Endothelial cell of umbilical vein (primary cell): ENCODE measurements around the gene WRNIP1. TPM values are rescaled to one million over a fixed set of nuclear protein-coding genes. Genes with fewer than 3 reads are reported as not detected.

ENCODE experiments used
- BruUV-seq: library from RNA; stranded (reverse); fragments of 400-500 nt; replicated peaks from 2 replicates; lab custom pipeline; 2021; lab: Mats Ljungman, UMichigan
- CTCF ChIA-PET: fragments of 300-600, 350-600 bp; sonication (Branson Sonifier 250); formaldehyde crosslinking; loops from one replicate; lab custom pipeline; 2021; ENCODE audit warnings: antibody characterized with exemption, inconsistent platforms; lab: Charles Lee
- POLR2A ChIA-PET: fragments of 300-600, 350-600 bp; sonication (Branson Sonifier 250); formaldehyde crosslinking; loops from one replicate; lab custom pipeline; 2021; ENCODE audit warnings: antibody characterized with exemption, inconsistent platforms; lab: Charles Lee
- DNase-seq: peaks from one replicate; pipeline ENCODE4 v3.0.0-alpha.2; 2011; ENCODE audit warnings: low read depth, low spot score
- FAIRE-seq: peaks from 2 replicates; lab custom pipeline; 2011; peaks lifted over from hg19 to GRCh38; lab: Jason Lieb, UNC
- H2AFZ ChIP-seq: 2 replicates; pipeline ENCODE4 v1.6.0; 2012; ENCODE audit warnings: low read depth, low read length, control low read depth, inconsistent platforms
- H3K27ac ChIP-seq: 2 replicates; pipeline ENCODE4 v1.5.1; 2011; ENCODE audit warnings: low read depth, mild to moderate bottlenecking, control low read depth, low read length, moderate library complexity; ENCODE audit not compliant: insufficient read depth
- H3K27me3 ChIP-seq, 2 experiments: 2 replicates each; pipeline versions ENCODE4 v1.6.0 to v1.6.1; 2011; ENCODE audit warnings: low read length in 2 of 2, mixed read lengths in 1 of 2; ENCODE audit not compliant: control insufficient read depth in 2 of 2, insufficient read depth in 2 of 2
- H3K36me3 ChIP-seq, 2 experiments: 2 replicates in 1 of 2; 3 replicates in 1 of 2; pipeline ENCODE4 v1.5.1; 2011; ENCODE audit warnings: low read length in 2 of 2, mild to moderate bottlenecking in 1 of 2, moderate library complexity in 1 of 2; ENCODE audit not compliant: control insufficient read depth in 2 of 2, insufficient read depth in 2 of 2; ENCODE audit errors: extremely low read depth in 1 of 2
- H3K4me1 ChIP-seq: 3 replicates; pipeline ENCODE4 v1.5.1; 2011; ENCODE audit warnings: mild to moderate bottlenecking, low read length; ENCODE audit not compliant: control insufficient read depth, insufficient read depth; ENCODE audit errors: extremely low read depth
- H3K4me2 ChIP-seq: 2 replicates; pipeline ENCODE4 v1.6.1; 2011; ENCODE audit warnings: low read length, control low read depth, mixed read lengths; ENCODE audit not compliant: insufficient read depth
- H3K4me3 ChIP-seq, 3 experiments: fragments of 200-600 bp in 1 of 3; sonication (generic), shearing (Covaris generic) in 1 of 3; replicated peaks in 1 of 3; 2 replicates each; pipeline ENCODE4 v1.5.1; 2011 to 2016; ENCODE audit warnings: control low read depth in 3 of 3, low read length in 3 of 3, mild to moderate bottlenecking in 2 of 3, inconsistent platforms in 1 of 3, low read depth in 1 of 3, moderate library complexity in 1 of 3; ENCODE audit not compliant: insufficient read depth in 1 of 3
- H3K79me2 ChIP-seq: 2 replicates; pipeline ENCODE4 v1.6.0; 2012; ENCODE audit warnings: low read length, inconsistent platforms; ENCODE audit not compliant: control insufficient read depth, insufficient read depth
- H3K9ac ChIP-seq: replicated peaks from 2 replicates; pipeline ENCODE3; 2011; ENCODE audit warnings: low read length, control low read depth; ENCODE audit not compliant: insufficient read depth; ENCODE audit errors: extremely low read depth
- H3K9me1 ChIP-seq: replicated peaks from 3 replicates; pipeline ENCODE4 v1.6.0; 2011; ENCODE audit warnings: mild to moderate bottlenecking, low read length; ENCODE audit not compliant: control insufficient read depth, insufficient read depth; ENCODE audit errors: extremely low read depth
- H3K9me3 ChIP-seq: replicated peaks from 2 replicates; pipeline ENCODE4 v1.5.1; 2012; ENCODE audit warnings: low read length, inconsistent platforms; ENCODE audit not compliant: control insufficient read depth, insufficient read depth
- H4K20me1 ChIP-seq: replicated peaks from 2 replicates; pipeline ENCODE3; 2011; ENCODE audit warnings: mild to moderate bottlenecking, low read length; ENCODE audit not compliant: control insufficient read depth, insufficient read depth; ENCODE audit errors: extremely low read depth
- CTCF ChIP-seq, 2 donors: IDR thresholded peaks; 1 replicate in 1 of 2; 2 replicates in 1 of 2; pipeline ENCODE4 v1.5.1; 2011; ENCODE audit warnings: low read length in 2 of 2, mild to moderate bottlenecking in 2 of 2, moderate library complexity in 2 of 2, control low read depth in 1 of 2, inconsistent platforms in 1 of 2, low read depth in 1 of 2; ENCODE audit not compliant: insufficient read depth in 1 of 2; ENCODE audit errors: extremely low read depth in 1 of 2
- EZH2 ChIP-seq: IDR thresholded peaks from 2 replicates; pipeline ENCODE4 v1.6.1; 2012; ENCODE audit warnings: borderline replicate concordance, low read depth, mild to moderate bottlenecking, moderate library complexity, low read length, inconsistent platforms; ENCODE audit not compliant: severe bottlenecking
- FOS ChIP-seq: IDR thresholded peaks from 2 replicates; pipeline ENCODE4 v1.6.1; 2011; ENCODE audit warnings: mild to moderate bottlenecking, low read length, moderate library complexity, borderline replicate concordance; ENCODE audit not compliant: insufficient read depth
- GATA2 ChIP-seq: IDR thresholded peaks from 2 replicates; pipeline ENCODE4 v1.7.0; 2011; ENCODE audit warnings: low read depth, mild to moderate bottlenecking, moderate library complexity, mixed read lengths, low read length; ENCODE audit not compliant: insufficient read length, insufficient read depth
- JUN ChIP-seq: IDR thresholded peaks from 2 replicates; pipeline ENCODE4 v1.6.1; 2011; ENCODE audit warnings: borderline replicate concordance, low read depth; ENCODE audit not compliant: insufficient read length, insufficient read depth
- MYC ChIP-seq: IDR thresholded peaks from one replicate; pipeline ENCODE4 v1.6.1; 2011; ENCODE audit warnings: mild to moderate bottlenecking, low read depth, low read length
- POLR2A ChIP-seq: IDR thresholded peaks from 2 replicates; pipeline ENCODE4 v1.6.1; 2012; ENCODE audit warnings: low read depth, mild to moderate bottlenecking, control low read depth, low read length
- POLR2AphosphoS5 ChIP-seq: IDR thresholded peaks from 2 replicates; pipeline ENCODE4 v1.6.1; 2012; ENCODE audit warnings: low read depth, mild to moderate bottlenecking, control low read depth, low read length, moderate library complexity; ENCODE audit not compliant: insufficient read depth
- dilution Hi-C: fragments of 300-500 bp; cut with MboI; formaldehyde crosslinking; loops from one replicate; pipeline ENCODE4 v1.15.0; 2019; ENCODE audit warnings: low sequenced_read_pairs; ENCODE audit not compliant: extremely low pct_ligation_motif_present
- intact Hi-C: fragments of 100-400 bp; cut with micrococcal nuclease; formaldehyde crosslinking; loops from one replicate; pipeline ENCODE4 v1.10.0; 2022
- polyA plus RNA-seq, 4 experiments: library from polyadenylated mRNA; depleted of rRNA in 3 of 4; stranded (reverse) in 3 of 4; unstranded in 1 of 4; fragments of >200 nt; gene quantifications; 2 replicates each; pipeline versions ENCODE4 v1.2.1 to v1.2.3, GENCODE V29; 2011 to 2012; ENCODE audit warnings: missing spikeins in 1 of 4
- total RNA-seq: library from RNA; stranded (reverse); gene quantifications from 2 replicates; pipeline ENCODE4 v1.2.3, GENCODE V29; 2021
- TF ChIP-seq, protein P1 (sequence below): IDR thresholded peaks from 2 replicates; pipeline ENCODE4 v1.6.1; 2011; ENCODE audit not compliant: insufficient read depth, insufficient read length

WRNIP1 gene
- total and polyA plus RNA-seq, 2 donors (not counting 3 experiments of a cell fraction or from before 2014, with no cell fraction given): 50.1 to 68.9 TPM

DNA sequence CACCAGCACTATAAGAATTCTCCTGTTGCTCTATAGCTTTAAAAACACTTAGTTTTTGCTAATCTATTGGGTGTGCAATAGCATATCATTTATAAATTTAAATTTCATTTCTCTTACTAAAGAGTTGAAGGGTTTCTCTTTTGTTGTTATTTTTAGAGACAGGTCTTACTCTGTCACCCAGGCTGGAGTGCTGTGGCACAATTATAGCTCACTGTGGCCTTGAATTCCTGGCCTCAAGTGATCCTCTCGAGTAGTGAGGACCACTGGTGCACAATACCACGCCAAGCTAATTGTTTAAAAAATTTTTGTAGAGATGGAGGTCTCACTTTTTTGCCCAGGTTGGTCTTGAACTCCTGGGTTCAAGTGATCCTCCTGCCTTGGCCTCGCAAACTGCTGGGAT, 6.2 kb upstream of the WRNIP1 start:
- TF ChIP-seq CTCF (IDR thresholded peaks at IDR 0.05; ENCODE audit: extremely low read depth in 1 of 2, insufficient read depth in 1 of 2, low read depth in 1 of 2, low read length in 2 of 2) (no peak), POLR2AphosphoS5 (no peak), EZH2 (no peak), FOS (no peak), POLR2A (no peak), MYC (no peak), JUN (no peak), GATA2 (no peak)
- TF ChIP-seq, protein P1, sequence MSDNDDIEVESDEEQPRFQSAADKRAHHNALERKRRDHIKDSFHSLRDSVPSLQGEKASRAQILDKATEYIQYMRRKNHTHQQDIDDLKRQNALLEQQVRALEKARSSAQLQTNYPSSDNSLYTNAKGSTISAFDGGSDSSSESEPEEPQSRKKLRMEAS: no peak
- H3K4me1 ChIP-seq: peaks cover under 1% of the 10 kb centered on the region
- H2AFZ ChIP-seq: no peak overlapping the region
- no peaks in the 10 kb centered on the region for H3K79me2 ChIP-seq
- no TSS peak for BruUV-seq
- no peak overlapping the region for H3K4me2 ChIP-seq
- no peak for FAIRE-seq
- intact Hi-C loops: no loop called here
- no peak overlapping the region for H3K4me3 ChIP-seq
- no peak overlapping the region for H3K9ac ChIP-seq
- no peak overlapping the region for H3K27ac ChIP-seq
- no peaks in the 10 kb centered on the region for H3K36me3 ChIP-seq
- peaks cover 0 to 1% of the 10 kb centered on the region in 2 experiments for H3K27me3 ChIP-seq
- dilution Hi-C loops: no loop called here
- H3K9me1 ChIP-seq: no peaks in the 10 kb centered on the region
- POLR2A ChIA-PET: no interaction called here
- CTCF ChIA-PET: interaction anchor here (1.0 to 6.8 kb wide), 3 partner anchors 9 to 20 kb away, joined by 3 to 53 read pairs (median 16); partner anchors contain the start of gene MYLK4
- no peaks in the 10 kb centered on the region for H4K20me1 ChIP-seq
- no peaks in the 10 kb centered on the region for H3K9me3 ChIP-seq
- no peak for DNase-seq
